GM18907 (cell line): ENCODE results near the gene HEATR3.
"Not testable (repeated sequence)": the region's sequence is repeated elsewhere in the genome, so short reads cannot be mapped to it uniquely, and the experiment has no call there.

Experiments used
- ATAC-seq: cut with Tn5 transposase; IDR thresholded peaks from one replicate; pipeline ENCODE4 v1.9.1; 2021; ENCODE audit warnings: mild to moderate bottlenecking, moderate library complexity; ENCODE audit not compliant: unreplicated experiment

Gene HEATR3

GRCh38 chr16:50096791-50097190 lies 31.0 kb downstream of the HEATR3 start:
- no peak for ATAC-seq

- ATAC-seq: no peak
Observed at GRCh38 chr16:50099957-50100648, 34.3 kb downstream of the HEATR3 start.

- no peak for ATAC-seq
Observed at GRCh38 chr16:50102051-50102746, 36.4 kb downstream of the HEATR3 start.

- ATAC-seq: no peak
Observed at GRCh38 chr16:50103764-50104163, 38.0 kb downstream of the HEATR3 start.

GRCh38 chr16:50114357-50115129 lies 48.8 kb downstream of the HEATR3 start:
- ATAC-seq: no peak

GRCh38 chr16:50120711-50121110 lies 54.9 kb downstream of the HEATR3 start:
- ATAC-seq: peak; percentile 6

- peak; percentile 53 for ATAC-seq
Observed at GRCh38 chr16:50121278-50121677, 55.5 kb downstream of the HEATR3 start.

GRCh38 chr16:50121721-50122445 lies 56.1 kb downstream of the HEATR3 start:
- peak; percentile 70 for ATAC-seq

GRCh38 chr16:50123417-50123816 lies 57.6 kb downstream of the HEATR3 start:
- no peak for ATAC-seq

GRCh38 chr16:50124769-50125168 lies 59.0 kb downstream of the HEATR3 start:
- ATAC-seq: no peak

GRCh38 chr16:50126183-50126582 lies 60.4 kb downstream of the HEATR3 start:
- no peak for ATAC-seq

GRCh38 chr16:50132571-50132970 lies 66.8 kb downstream of the HEATR3 start:
- not testable (repeated sequence) for ATAC-seq

- ATAC-seq: no peak
Observed at GRCh38 chr16:50133214-50133613, 67.4 kb downstream of the HEATR3 start.

- no peak for ATAC-seq
Observed at GRCh38 chr16:50136399-50136798, 70.6 kb downstream of the HEATR3 start.

GRCh38 chr16:50137268-50137667 lies 71.5 kb downstream of the HEATR3 start:
- no peak for ATAC-seq

GRCh38 chr16:50139580-50139979 lies 73.8 kb downstream of the HEATR3 start:
- no peak for ATAC-seq

- ATAC-seq: no peak
Observed at GRCh38 chr16:50144211-50144610, 78.4 kb downstream of the HEATR3 start.

- no peak for ATAC-seq
Observed at GRCh38 chr16:50146479-50147435, 81.0 kb downstream of the HEATR3 start.

- ATAC-seq: no peak
Observed at GRCh38 chr16:50151322-50151721, 85.6 kb downstream of the HEATR3 start.

GRCh38 chr16:50151756-50152155 lies 86.0 kb downstream of the HEATR3 start:
- no peak for ATAC-seq
